Panc1 (cell line): ENCODE results near the gene CETP. TPM values are rescaled to one million over a fixed set of nuclear protein-coding genes. Genes with fewer than 3 reads are reported as not detected.

Source experiments
- ATAC-seq: fragments of 200-7000 bp; cut with Tn5 transposase; 2 replicates; pipeline ENCODE4 v1.9.1; 2020; ENCODE audit warnings: mild to moderate bottlenecking, moderate library complexity
- BruUV-seq: library from RNA; stranded (reverse); fragments of 400-500 nt; replicated peaks from 2 replicates; lab custom pipeline; 2021; lab: Mats Ljungman, UMichigan
- CTCF ChIA-PET: fragments of 300-600 bp; sonication (Branson Sonifier 250); formaldehyde crosslinking; loops from one replicate; lab custom pipeline; 2022; ENCODE audit warnings: antibody characterized with exemption; lab: Charles Lee
- POLR2A ChIA-PET: fragments of 300-600 bp; sonication (Branson Sonifier 250); formaldehyde crosslinking; loops from one replicate; lab custom pipeline; 2022; ENCODE audit warnings: antibody characterized with exemption; lab: Charles Lee
- DNase-seq: peaks from one replicate; pipeline ENCODE4 v3.0.0-alpha.2; 2010; ENCODE audit warnings: low read depth, low spot score
- H3K27ac ChIP-seq: 2 replicates; pipeline ENCODE4 v1.5.1; 2011; ENCODE audit warnings: mild to moderate bottlenecking, low read length, inconsistent platforms
- H3K27me3 ChIP-seq: fragments of 200-500 bp; sonication (Bioruptor generic); 2 replicates; pipeline ENCODE4 v1.6.0; 2014; ENCODE audit warnings: low read length, inconsistent platforms; ENCODE audit not compliant: control insufficient read depth, insufficient read depth
- H3K36me3 ChIP-seq: fragments of 200-500 bp; sonication (Bioruptor generic); 2 replicates; pipeline ENCODE4 v1.5.1; 2014; ENCODE audit warnings: inconsistent platforms, mild to moderate bottlenecking, low read length, moderate library complexity; ENCODE audit not compliant: control insufficient read depth, insufficient read depth
- H3K4me1 ChIP-seq: 2 replicates; pipeline ENCODE4 v1.5.1; 2011; ENCODE audit warnings: inconsistent platforms, mild to moderate bottlenecking, low read length, moderate library complexity; ENCODE audit not compliant: control insufficient read depth, insufficient read depth
- H3K4me3 ChIP-seq, 2 experiments: 2 replicates each; pipeline ENCODE4 v1.5.1; 2011 to 2012; ENCODE audit warnings: low read depth in 2 of 2, low read length in 2 of 2, mild to moderate bottlenecking in 2 of 2, inconsistent platforms in 1 of 2, moderate library complexity in 1 of 2
- H3K9me3 ChIP-seq: fragments of 200-500 bp; sonication (Bioruptor generic); 2 replicates; pipeline ENCODE4 v1.5.1; 2014; ENCODE audit warnings: low read depth, mild to moderate bottlenecking, inconsistent platforms, low read length, moderate library complexity; ENCODE audit not compliant: control insufficient read depth, insufficient read depth
- CTCF ChIP-seq: fragments of 450-650 bp; IDR thresholded peaks from 2 replicates; pipeline ENCODE4 v1.5.1; 2017; ENCODE audit warnings: mild to moderate bottlenecking
- POLR2AphosphoS5 ChIP-seq: IDR thresholded peaks from 2 replicates; pipeline ENCODE4 v1.6.1; 2012; ENCODE audit warnings: mild to moderate bottlenecking, low read depth, low read length, moderate library complexity
- REST ChIP-seq, 2 experiments: IDR thresholded peaks; 2 replicates each; pipeline ENCODE4 v1.6.1; 2011 to 2012; ENCODE audit warnings: low read depth in 2 of 2, control low read depth in 1 of 2, low read length in 1 of 2, mild to moderate bottlenecking in 1 of 2, moderate library complexity in 1 of 2; ENCODE audit not compliant: insufficient read depth in 1 of 2
- SIN3A ChIP-seq: IDR thresholded peaks from 2 replicates; pipeline ENCODE4 v1.6.1; 2012; ENCODE audit warnings: low read depth, mild to moderate bottlenecking, low read length, moderate library complexity, borderline replicate concordance; ENCODE audit not compliant: insufficient read depth
- TCF7L2 ChIP-seq: IDR thresholded peaks from 2 replicates; pipeline ENCODE4 v1.6.1; 2011; ENCODE audit warnings: mild to moderate bottlenecking, low read depth, low read length, inconsistent platforms
- in situ Hi-C: cut with HindIII; loops from 2 replicates; pipeline ENCODE4 v1.10.0; 2016; ENCODE audit warnings: low sequenced_read_pairs, low pct_unique_long_range_greater_than_20kb
- intact Hi-C: fragments of 100-400 bp; cut with micrococcal nuclease; formaldehyde crosslinking; loops from one replicate; pipeline ENCODE4 v1.10.0; 2022; ENCODE audit not compliant: unreplicated experiment
- total RNA-seq: library from RNA; stranded (reverse); gene quantifications from one replicate; pipeline ENCODE4 v1.2.1, GENCODE V29; 2021; ENCODE audit not compliant: unreplicated experiment

Gene CETP
- total RNA-seq, 1 experiment from 2014 or later = not detected

GRCh38 chr16:56943761-56944375 lies 17.9 kb upstream of the CETP start:
- intact Hi-C loops (no loop called here), in situ Hi-C loops (no loop called here)
- no peak overlapping the region for H3K4me3 ChIP-seq
- DNase-seq = no peak
- no peaks in the 10 kb centered on the region for H3K27me3 ChIP-seq
- H3K9me3 ChIP-seq = no peaks in the 10 kb centered on the region
- peaks cover 13% of the 10 kb centered on the region for H3K36me3 ChIP-seq
- no peak overlapping the region for H3K27ac ChIP-seq
- POLR2A ChIA-PET = no interaction called here
- no TSS peak for BruUV-seq
- H3K4me1 ChIP-seq = no peaks in the 10 kb centered on the region; the same call in 1 of the 2 replicates
- no peak for TF ChIP-seq REST (IDR thresholded peaks at IDR 0.05; ENCODE audit: insufficient read depth in 1 of 2, low read depth in 2 of 2, low read length in 1 of 2)
- TF ChIP-seq TCF7L2 = no peak
- no peak for TF ChIP-seq SIN3A
- TF ChIP-seq CTCF = no peak
- TF ChIP-seq POLR2AphosphoS5 = no peak
- CTCF ChIA-PET = no interaction called here
- ATAC-seq = no peak

GRCh38 chr16:56944954-56945839 lies 16.6 kb upstream of the CETP start:
- Histone ChIP-seq H3K27me3 (no peaks in the 10 kb centered on the region), H3K9me3 (no peaks in the 10 kb centered on the region), H3K4me1 (no peaks in the 10 kb centered on the region; the same call in 1 of the 2 replicates), H3K36me3 (peaks cover 9% of the 10 kb centered on the region), H3K4me3 (no peak overlapping the region), H3K27ac (no peak overlapping the region)
- BruUV-seq = no TSS peak
- TF ChIP-seq SIN3A (no peak), CTCF (no peak), POLR2AphosphoS5 (no peak), TCF7L2 (no peak)
- no peak for DNase-seq
- in situ Hi-C loops (no loop called here), intact Hi-C loops (no loop called here)
- ChIA-PET POLR2A (interaction anchor here (0.6 kb wide), 1 partner anchor 18 kb away, joined by 3 read pairs; no protein-coding TSS in a partner anchor), CTCF (interaction anchor here (0.6 kb wide), 1 partner anchor 108 kb away, joined by 3 read pairs; no protein-coding TSS in a partner anchor)
- ATAC-seq = no peak
